Upper lobe of left lung (tissue), 6 donors: ENCODE results near the gene TCTA. TPM values are rescaled to one million over a fixed set of nuclear protein-coding genes. Genes with fewer than 3 reads are reported as not detected.

Experiments used
- ATAC-seq, 2 donors: fragments of 200-7000 bp; cut with Tn5 transposase; one replicate each; pipeline ENCODE4 v1.9.1; 2022; ENCODE audit warnings: mild to moderate bottlenecking in 2 of 2, moderate library complexity in 2 of 2; ENCODE audit not compliant: low FRiP score in 2 of 2
- DNase-seq, 2 donors: peaks; one replicate each; pipeline ENCODE4 v3.0.0-alpha.2; 2019 to 2020
- H3K27ac ChIP-seq, 4 donors: fragments of 200-600 bp; sonication (generic); one replicate each; pipeline ENCODE4 v1.5.1; 2016 to 2019
- H3K27me3 ChIP-seq, 4 donors: fragments of 200-600 bp; sonication (generic); one replicate each; pipeline ENCODE4 v1.5.1; 2017 to 2019
- H3K36me3 ChIP-seq, 4 donors: fragments of 200-600 bp; sonication (generic); one replicate each; pipeline ENCODE4 v1.5.1; 2016 to 2019
- H3K4me1 ChIP-seq, 4 donors: fragments of 200-600 bp; sonication (generic); one replicate each; pipeline ENCODE4 v1.5.1; 2018 to 2019
- H3K4me3 ChIP-seq, 4 donors: fragments of 200-600 bp; sonication (generic); one replicate each; pipeline ENCODE4 v1.5.1; 2017 to 2019; ENCODE audit warnings: mild to moderate bottlenecking in 2 of 4, moderate library complexity in 1 of 4
- H3K9me3 ChIP-seq, 4 donors: fragments of 200-600 bp; sonication (generic); one replicate each; pipeline ENCODE4 v1.5.1; 2018 to 2019
- EP300 ChIP-seq, 4 donors: sonication (generic); formaldehyde crosslinking; IDR thresholded peaks; one replicate each; pipeline ENCODE4 v1.5.1; 2017; ENCODE audit warnings: antibody characterized with exemption in 4 of 4, control low read depth in 2 of 4
- POLR2A ChIP-seq, 4 donors: fragments of 450-650 bp; IDR thresholded peaks; one replicate each; pipeline ENCODE4 v1.5.1; 2016 to 2017; ENCODE audit warnings: antibody characterized with exemption in 4 of 4, mild to moderate bottlenecking in 2 of 4
- POLR2AphosphoS5 ChIP-seq, 2 donors: sonication (generic); formaldehyde crosslinking; IDR thresholded peaks; one replicate each; pipeline ENCODE4 v1.5.1; 2017; ENCODE audit warnings: antibody characterized with exemption in 2 of 2
- WGBS, 2 donors: methylation state at CpG; one replicate each; pipeline ENCODE4 v1.1.5; 2017 to 2018; 5-methylcytosine and 5-hydroxymethylcytosine counted together
- total RNA-seq, 6 donors: library from RNA; depleted of rRNA in 4 of 6; stranded (reverse); fragments of >200 nt in 4 of 6; gene quantifications; one replicate each; pipeline versions ENCODE4 v1.1.0 to v1.2.1, GENCODE V29; 2016 to 2021
- TF ChIP-seq, protein P1 (sequence below), 6 experiments: fragments of 450-650 bp in 4 of 6; fragments of 200-600 bp in 2 of 6; sonication (generic) in 2 of 6; IDR thresholded peaks; one replicate each; pipeline ENCODE4 v1.5.1; 2016 to 2019; ENCODE audit warnings: antibody characterized with exemption in 6 of 6
- donor health status: DM: no; HTN: no; CAD: no; lungs with moderate emphysema.
- donor health status: DM: no; HTN: yes; CAD: no; lungs with severe emphysema.

The TCTA gene
- total RNA-seq, 6 donors from 2014 or later: 21.8 to 52.3 (median 39.5) TPM

DNA sequence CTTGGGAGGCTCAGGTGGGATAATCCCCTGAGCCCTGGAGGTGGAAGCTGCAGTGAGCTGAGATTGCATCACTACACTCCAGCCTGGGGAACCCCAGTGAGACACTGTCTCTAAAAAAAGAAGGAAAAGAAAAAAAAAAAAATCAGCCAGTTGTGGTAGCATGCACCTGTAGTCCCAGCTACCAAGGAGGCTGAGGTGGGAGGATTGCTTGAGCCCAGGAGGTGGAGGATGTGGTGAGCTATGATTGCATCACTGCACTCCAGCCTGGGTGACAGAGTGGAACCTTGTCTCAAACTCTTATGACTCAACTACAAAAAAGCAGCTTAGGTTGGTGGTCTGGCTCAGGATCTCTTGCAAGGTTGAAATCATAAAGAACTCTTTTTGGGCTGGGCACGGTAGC, 34.7 kb upstream of the TCTA start:
- ATAC-seq (peak; percentile 47 to 49), DNase-seq (peak in 1 of 2 donors; percentile 48)
- Histone ChIP-seq H3K4me1 (peaks cover 24 to 40% (median 31%) of the 10 kb centered on the region in 4 donors), H3K36me3 (peaks cover 21 to 34% (median 30%) of the 10 kb centered on the region in 4 donors), H3K4me3 (no peak overlapping the region), H3K27me3 (no peaks in the 10 kb centered on the region), H3K27ac (peak overlapping the region in 2 of 4 donors; percentile 60 to 61), H3K9me3 (no peaks in the 10 kb centered on the region)
- WGBS, 2 donors: 75 to 80% methylated on average over 1 of the region's 1 CpG
- no peak for TF ChIP-seq EP300 (IDR thresholded peaks at IDR 0.05)
- TF ChIP-seq, protein P1, sequence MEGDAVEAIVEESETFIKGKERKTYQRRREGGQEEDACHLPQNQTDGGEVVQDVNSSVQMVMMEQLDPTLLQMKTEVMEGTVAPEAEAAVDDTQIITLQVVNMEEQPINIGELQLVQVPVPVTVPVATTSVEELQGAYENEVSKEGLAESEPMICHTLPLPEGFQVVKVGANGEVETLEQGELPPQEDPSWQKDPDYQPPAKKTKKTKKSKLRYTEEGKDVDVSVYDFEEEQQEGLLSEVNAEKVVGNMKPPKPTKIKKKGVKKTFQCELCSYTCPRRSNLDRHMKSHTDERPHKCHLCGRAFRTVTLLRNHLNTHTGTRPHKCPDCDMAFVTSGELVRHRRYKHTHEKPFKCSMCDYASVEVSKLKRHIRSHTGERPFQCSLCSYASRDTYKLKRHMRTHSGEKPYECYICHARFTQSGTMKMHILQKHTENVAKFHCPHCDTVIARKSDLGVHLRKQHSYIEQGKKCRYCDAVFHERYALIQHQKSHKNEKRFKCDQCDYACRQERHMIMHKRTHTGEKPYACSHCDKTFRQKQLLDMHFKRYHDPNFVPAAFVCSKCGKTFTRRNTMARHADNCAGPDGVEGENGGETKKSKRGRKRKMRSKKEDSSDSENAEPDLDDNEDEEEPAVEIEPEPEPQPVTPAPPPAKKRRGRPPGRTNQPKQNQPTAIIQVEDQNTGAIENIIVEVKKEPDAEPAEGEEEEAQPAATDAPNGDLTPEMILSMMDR (IDR thresholded peaks at IDR 0.05): no peak
- TF ChIP-seq POLR2AphosphoS5 (IDR thresholded peaks at IDR 0.05): no peak
- no peak for TF ChIP-seq POLR2A (IDR thresholded peaks at IDR 0.05)

DNA sequence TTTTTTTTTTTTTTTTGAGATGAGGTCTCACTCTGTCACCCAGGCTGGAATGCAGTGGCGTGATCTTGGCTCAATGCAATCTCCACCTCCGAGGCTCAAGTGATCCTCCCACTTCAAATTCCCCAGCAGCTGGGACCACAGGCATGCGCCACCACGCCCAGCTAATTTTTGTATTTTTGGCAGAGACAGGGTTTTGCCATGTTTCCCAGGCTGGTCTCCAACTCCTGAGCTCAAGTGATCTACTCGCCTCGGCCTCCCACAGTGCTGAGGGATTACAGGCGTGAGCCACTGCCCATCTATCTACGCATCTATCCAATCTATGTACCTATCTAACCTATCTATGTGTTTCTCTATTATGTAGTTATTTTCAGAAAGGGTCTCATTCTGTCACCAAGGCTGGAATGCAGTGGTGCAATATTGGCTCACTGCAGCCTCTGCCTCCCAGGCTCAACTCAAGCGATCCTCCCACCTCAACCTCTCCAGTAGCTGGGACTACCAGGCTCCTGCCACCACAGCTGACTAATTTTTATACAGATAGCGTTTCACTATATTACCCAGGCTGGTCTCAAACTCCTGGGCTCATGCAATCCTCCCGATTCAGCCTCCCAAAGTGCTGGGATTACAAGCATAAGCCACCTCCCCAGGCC, 33.9 kb upstream of the TCTA start:
- Histone ChIP-seq H3K4me3 (no peak overlapping the region), H3K27ac (peak overlapping the region; percentile 8 to 46 (median 36)), H3K9me3 (no peaks in the 10 kb centered on the region), H3K36me3 (peaks cover 15 to 25% (median 22%) of the 10 kb centered on the region in 4 donors), H3K27me3 (no peaks in the 10 kb centered on the region), H3K4me1 (peaks cover 23 to 47% (median 33%) of the 10 kb centered on the region in 4 donors)
- no peak for TF ChIP-seq POLR2A (IDR thresholded peaks at IDR 0.05)
- no peak for TF ChIP-seq POLR2AphosphoS5 (IDR thresholded peaks at IDR 0.05)
- no peak for TF ChIP-seq EP300 (IDR thresholded peaks at IDR 0.05)
- TF ChIP-seq, protein P1 (IDR thresholded peaks at IDR 0.05): no peak
- 59 to 65% methylated on average over 11 of the region's 11 CpGs for WGBS, 2 donors
- ATAC-seq (peak; percentile 90 to 92), DNase-seq (peak in 1 of 2 donors; percentile 65)

DNA sequence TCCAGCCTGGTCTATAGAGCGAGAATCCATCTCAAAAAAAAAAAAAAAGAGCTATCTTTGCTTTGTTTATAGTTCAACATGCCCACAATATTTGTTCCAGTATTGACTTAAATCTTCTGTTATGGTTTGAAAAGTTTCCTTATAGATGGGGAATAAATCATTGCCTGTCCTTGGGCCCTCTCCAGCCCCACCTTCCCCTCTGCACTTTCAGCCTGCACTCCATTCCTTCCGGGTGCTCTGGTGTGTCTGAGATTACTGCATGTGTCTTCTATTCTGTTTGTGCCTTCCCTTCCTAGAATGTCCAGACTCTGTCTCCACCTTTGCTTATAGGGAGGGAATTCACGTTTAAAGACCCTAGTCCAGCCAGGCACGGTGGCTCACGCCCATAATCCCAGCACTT, 28.8 kb upstream of the TCTA start:
- Histone ChIP-seq H3K4me3 (no peak overlapping the region), H3K27ac (no peak overlapping the region), H3K4me1 (peaks cover 40 to 79% (median 54%) of the 10 kb centered on the region in 4 donors), H3K9me3 (no peaks in the 10 kb centered on the region), H3K36me3 (peaks cover 0 to 6% (median 0%) of the 10 kb centered on the region in 4 donors), H3K27me3 (no peaks in the 10 kb centered on the region)
- ATAC-seq (no peak), DNase-seq (no peak)
- no peak for TF ChIP-seq EP300 (IDR thresholded peaks at IDR 0.05)
- TF ChIP-seq POLR2A (IDR thresholded peaks at IDR 0.05): no peak
- TF ChIP-seq POLR2AphosphoS5 (IDR thresholded peaks at IDR 0.05): no peak
- TF ChIP-seq, protein P1 (IDR thresholded peaks at IDR 0.05): no peak
- WGBS, 2 donors: 66 to 73% methylated on average over 5 of the region's 5 CpGs

DNA sequence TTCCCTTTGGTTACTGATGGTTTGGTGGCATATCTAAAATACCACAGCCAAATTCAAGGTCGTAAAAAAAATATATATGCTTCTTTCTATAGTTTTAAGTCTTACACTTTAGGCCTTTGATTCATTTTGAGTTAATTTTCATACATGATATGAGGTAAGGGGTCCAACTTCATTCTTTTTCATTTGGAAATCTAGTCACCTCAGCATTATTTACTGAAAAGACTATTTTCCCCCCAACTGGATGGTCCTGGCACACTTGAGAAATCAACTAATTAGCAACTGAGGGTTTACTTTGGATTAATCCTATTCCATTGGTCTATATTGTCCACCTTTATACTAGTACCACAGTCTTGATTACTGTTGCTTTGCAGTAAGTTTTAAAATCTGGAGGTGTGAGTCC, 26.6 kb upstream of the TCTA start:
- H3K36me3 ChIP-seq: peaks cover 0 to 6% (median 0%) of the 10 kb centered on the region in 4 donors
- 81 to 96% methylated on average over 1 of the region's 1 CpG for WGBS, 2 donors
- no peaks in the 10 kb centered on the region for H3K27me3 ChIP-seq
- ATAC-seq (no peak), DNase-seq (no peak)
- peak overlapping the region in 2 of 4 donors; percentile 55 to 71 for H3K27ac ChIP-seq
- H3K4me3 ChIP-seq: no peak overlapping the region
- H3K9me3 ChIP-seq: no peaks in the 10 kb centered on the region
- H3K4me1 ChIP-seq: peaks cover 38 to 85% (median 56%) of the 10 kb centered on the region in 4 donors
- TF ChIP-seq EP300 (IDR thresholded peaks at IDR 0.05) (no peak), POLR2A (IDR thresholded peaks at IDR 0.05) (no peak), POLR2AphosphoS5 (IDR thresholded peaks at IDR 0.05) (no peak)
- TF ChIP-seq, protein P1 (IDR thresholded peaks at IDR 0.05): no peak
